GM18907 (cell line): ENCODE results near the gene SLC30A7.
"Not testable (repeated sequence)": the region's sequence is repeated elsewhere in the genome, so short reads cannot be mapped to it uniquely, and the experiment has no call there.

Experiments
- ATAC-seq: cut with Tn5 transposase; IDR thresholded peaks from one replicate; pipeline ENCODE4 v1.9.1; 2021; ENCODE audit warnings: mild to moderate bottlenecking, moderate library complexity; ENCODE audit not compliant: unreplicated experiment

The SLC30A7 gene

DNA sequence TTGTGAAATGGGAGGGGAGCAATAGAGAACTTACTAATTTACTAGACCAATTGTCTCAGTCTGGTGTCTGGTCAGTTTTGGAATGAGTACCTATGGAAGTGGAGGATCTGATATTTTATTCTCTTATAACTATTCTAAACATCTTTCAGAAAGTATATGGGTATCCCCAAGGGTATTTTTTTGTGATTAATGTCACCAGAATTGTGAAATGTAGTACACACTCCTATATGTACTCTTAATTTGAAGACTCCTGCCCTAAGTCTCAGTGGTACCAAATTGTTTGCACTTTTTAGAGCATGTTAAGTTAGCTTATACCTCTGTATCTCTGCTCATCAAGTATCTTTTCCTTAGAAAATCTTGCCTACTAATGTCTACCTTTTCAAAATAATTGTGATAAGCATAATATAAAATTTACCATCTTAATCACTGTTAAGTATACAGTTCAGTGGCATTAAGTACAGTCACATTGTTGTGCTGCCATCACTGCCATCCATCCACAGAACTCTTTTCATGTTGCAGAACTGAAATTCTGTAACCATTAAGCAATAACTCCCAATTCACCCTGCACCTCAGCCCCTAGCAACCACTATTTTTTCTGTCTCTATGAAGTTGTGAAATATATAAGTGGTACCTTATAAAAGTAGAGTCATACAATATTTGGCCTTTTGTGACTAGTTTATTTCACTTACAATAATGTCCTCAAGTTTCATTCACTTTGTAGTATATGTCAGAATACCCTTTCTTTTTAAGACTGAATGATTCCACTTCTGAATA, 40.5 kb downstream of the SLC30A7 start:
- no peak for ATAC-seq

DNA sequence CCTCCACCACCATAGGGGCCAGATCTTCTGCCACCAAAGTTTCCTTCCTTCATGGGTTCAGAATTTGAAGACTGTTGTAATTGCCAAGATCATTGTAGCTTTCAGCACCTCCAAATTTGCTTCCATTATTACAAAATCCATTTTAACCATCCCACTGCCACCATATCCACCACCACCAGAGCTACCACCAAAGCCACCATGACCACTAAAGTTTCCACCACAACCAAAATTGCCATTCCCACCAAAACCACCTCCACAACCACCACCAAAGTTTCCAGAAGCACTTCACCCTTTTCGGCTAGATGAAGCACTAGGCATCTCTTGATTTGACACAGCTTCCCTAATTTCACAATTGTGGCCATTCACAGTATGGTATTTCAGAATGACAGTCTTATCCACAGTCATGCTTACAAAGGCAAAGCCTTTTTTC, 45.2 kb downstream of the SLC30A7 start:
- ATAC-seq = peak; percentile 43

DNA sequence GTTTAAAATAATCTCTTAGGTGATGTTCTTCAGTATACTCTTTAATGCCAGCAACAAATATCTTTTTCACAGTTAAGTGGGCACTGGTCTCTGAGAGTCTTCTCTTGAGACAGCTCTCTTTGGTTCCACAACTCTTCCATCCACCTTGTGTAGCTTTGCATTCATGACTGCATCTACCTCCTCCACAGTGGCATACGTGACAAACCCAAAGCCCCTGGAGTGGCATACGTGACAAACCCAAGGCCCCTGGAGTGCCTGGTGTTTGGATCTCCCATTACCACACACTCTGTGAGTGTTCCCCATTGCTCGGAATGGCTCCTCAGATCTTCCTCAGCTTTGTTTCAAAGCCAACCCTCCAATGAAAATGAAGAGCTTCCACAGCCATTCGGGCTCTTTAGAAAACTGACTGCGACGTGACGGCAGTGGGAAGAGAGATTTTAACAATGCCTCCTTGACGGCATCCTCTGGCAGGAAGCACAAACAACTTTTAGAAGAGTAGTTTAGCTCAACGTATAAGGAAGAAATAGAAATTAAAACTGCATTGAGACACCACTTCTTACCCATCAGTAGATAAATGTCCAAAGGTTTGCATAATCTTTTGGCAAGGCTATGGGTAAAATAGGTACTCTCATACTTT, 45.8 kb downstream of the SLC30A7 start:
- ATAC-seq = no peak

DNA sequence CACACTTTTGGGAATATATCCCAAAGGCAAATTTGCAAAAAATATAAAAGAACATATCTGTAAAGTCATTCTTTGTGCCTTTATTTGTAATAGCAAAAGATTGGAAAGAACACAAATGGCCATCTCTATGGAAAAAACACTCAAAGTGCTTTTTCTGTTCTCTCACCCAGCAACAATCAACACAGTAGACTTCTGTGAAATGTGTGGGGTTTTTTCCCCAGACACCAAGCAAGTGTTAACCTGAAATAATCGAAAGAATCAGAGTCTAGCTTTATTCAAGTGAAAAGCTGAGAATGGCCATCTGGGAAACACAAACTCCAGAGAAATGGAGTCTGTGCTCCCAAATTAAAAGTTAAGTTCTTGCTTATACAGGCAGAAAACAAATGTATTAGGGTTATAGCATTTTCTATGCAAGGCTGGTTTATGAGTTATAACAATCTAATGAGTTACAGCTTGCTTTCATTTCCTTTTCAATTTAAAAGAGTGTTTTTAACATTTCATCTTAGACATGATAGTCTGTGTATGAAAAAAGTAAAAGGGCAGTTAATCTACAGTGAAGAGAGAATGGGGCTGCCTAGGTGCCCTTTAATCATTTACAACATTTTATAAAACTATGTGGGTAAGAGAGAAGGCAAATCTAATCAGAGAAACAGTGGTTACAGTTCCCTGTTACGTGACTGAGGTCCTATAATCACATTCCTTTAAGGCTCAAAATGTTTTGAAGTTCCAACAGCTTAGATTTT, 46.6 kb downstream of the SLC30A7 start:
- no peak for ATAC-seq

GRCh38 chr1:100943533-100943932, 47.6 kb downstream of the SLC30A7 start:
- no peak for ATAC-seq

- ATAC-seq = not testable (repeated sequence)
Measured at GRCh38 chr1:100946064-100946463, 50.2 kb downstream of the SLC30A7 start.

DNA sequence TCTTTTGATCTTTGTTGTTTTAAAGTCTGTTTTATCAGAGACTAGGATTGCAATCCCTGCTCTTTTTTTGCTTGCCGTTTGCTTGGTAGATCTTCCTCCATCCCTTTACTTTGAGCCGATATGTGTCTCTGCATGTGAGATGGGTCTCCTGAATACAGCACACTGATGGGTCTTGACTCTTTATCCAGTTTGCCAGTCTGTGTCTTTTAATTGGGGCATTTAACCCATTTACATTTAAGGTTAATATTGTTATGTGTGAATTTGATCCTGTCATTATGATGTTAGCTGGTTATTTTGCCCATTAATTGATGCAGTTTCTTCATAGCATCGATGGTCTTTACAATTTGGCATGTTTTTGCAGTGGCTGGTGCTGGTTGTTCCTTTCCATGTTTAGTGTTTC, 51.9 kb downstream of the SLC30A7 start:
- not testable (repeated sequence) for ATAC-seq

GRCh38 chr1:100948721-100949405, 53.0 kb downstream of the SLC30A7 start:
- ATAC-seq = not testable (repeated sequence)

GRCh38 chr1:100949515-100950158, 53.7 kb downstream of the SLC30A7 start:
- ATAC-seq = peak; percentile 97

DNA sequence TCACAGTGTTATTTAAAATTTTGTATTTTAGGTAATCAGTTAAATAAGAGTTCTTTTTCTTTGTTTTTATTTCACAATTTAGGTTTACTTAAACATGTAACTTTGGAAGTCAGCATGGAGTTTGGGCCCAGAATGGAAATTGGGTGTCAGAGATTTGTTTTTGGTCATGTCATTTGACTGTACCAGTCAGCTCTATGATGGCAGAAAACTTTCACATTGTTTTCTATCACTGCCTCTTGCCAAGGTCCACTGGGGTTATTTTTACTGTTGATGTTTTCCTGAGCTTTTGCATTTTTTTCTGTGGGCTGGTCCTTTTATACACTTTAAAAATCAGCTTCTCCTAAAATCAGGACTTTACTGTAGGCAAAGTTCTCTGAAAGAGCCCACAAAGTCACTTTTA, 54.4 kb downstream of the SLC30A7 start:
- ATAC-seq = no peak

DNA sequence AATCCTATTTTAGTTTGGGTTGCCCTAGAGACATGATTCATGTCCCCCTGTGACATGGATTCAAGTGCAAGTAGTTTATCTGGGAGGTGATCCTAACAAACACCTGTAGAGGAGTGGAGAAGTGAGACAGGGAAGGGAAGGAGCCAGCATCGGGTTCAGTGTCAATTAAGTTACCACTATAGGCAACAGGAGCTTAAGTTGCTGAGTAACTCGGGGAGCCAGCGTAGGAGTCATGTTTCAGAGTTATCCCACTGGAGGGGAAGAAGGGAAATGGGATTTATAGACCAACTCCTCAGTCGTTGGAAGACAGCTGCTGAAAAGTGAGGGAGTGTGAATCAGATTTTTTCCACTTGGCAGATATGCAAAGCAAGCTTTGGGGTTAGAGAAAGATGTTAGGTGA, 54.9 kb downstream of the SLC30A7 start:
- ATAC-seq = no peak

DNA sequence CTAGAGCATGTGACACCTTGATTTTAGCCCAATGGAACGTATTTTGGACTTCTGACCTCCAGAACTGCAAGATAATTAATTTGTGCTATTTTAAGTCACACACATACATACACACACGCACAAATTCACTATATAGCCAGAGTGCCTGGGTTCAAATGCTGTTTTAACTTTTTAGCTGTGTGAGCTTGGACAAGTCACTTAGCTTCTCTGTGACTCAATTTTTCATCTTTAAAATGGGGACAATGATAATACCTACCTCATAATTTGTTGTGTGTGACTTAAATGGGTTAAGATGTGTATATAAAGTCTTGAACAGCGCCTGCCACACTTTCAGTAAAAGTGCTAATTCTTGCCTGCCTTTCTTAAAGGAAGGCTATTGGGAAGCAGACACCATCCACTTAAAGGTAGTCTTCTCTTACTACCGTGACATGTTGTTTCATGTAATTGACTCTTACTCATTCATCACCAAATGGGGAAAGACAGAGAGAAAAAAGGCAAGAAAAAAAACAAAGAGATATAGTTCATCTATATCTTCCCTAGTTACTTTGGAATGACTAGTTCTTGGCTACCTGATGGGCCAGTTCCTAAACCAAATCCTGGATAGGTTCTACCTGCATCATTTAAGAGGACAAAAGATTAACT, 56.3 kb downstream of the SLC30A7 start:
- ATAC-seq = no peak

GRCh38 chr1:100952970-100953369, 57.1 kb downstream of the SLC30A7 start:
- ATAC-seq = not testable (repeated sequence)

- no peak for ATAC-seq
Measured at GRCh38 chr1:100953960-100954730, 58.3 kb downstream of the SLC30A7 start.

DNA sequence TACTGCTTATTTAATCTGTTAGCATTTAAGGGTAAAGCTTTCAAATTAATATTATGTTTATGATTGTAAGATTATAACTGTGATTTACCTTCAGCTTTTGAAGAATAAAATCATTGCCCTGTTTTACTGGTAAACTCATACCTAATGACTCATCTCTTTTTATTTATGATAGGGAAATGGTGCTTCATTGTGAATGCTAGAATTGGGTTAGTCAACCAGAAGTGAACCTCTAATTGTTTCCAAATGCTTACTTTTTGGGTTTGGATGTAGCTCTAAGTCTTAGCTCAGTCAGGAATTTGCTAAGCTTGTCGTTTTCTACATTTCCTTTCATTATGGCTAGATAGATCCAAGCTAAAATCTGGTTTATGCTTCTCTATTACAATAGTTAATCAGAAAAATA, 59.4 kb downstream of the SLC30A7 start:
- no peak for ATAC-seq

GRCh38 chr1:100959502-100960060, 63.7 kb downstream of the SLC30A7 start:
- ATAC-seq = no peak

DNA sequence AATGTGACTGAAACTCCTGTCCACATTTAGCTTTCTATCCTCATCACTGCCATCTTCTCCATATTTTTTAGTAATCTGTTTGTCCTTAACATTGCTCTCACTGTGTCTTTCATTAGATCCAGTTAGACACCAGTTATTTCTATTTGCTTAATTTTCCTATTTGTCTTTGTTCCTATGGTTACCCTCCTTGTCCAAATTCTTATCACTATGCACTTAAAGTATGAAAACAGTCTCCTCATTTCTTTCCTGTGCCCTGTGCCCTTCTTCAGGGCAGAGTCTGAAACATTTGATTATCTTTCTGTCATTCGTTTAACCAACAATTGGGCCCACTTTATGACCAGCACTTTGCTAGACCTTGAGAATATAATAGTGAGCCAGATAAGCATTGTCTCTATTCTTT, 64.2 kb downstream of the SLC30A7 start:
- ATAC-seq = no peak

GRCh38 chr1:100968621-100969020, 72.7 kb downstream of the SLC30A7 start:
- no peak for ATAC-seq

DNA sequence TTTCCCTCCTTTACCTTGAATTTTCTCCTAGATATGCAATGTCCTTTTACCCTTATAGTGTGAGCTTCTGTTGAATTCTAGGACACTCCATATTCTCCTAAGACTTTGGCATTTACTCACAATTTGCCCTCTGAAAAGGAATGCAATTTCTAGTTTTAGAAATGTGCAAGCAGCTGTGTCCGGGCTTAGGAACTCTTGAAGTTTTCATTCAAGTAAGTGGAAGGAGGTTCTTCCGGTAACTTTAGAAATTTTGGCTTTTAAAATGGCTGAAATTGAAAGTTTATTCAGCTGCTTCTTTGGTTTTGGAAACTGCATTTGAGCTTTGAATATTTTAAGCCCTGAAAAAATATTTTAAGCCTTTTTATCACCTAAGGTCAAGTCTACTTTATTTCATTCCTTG, 73.4 kb downstream of the SLC30A7 start:
- no peak for ATAC-seq
